Mucosa of descending colon (tissue), 3 donors: ENCODE results near the gene C11orf21. TPM values are rescaled to one million over a fixed set of nuclear protein-coding genes. Genes with fewer than 3 reads are reported as not detected.

ENCODE experiments used
- ATAC-seq: fragments of 200-7000 bp; cut with Tn5 transposase; one replicate; pipeline ENCODE4 v1.9.1; 2020; ENCODE audit warnings: mild to moderate bottlenecking, moderate library complexity
- DNase-seq, 3 donors: peaks; one replicate each; pipeline ENCODE4 v3.0.0-alpha.2; 2020
- H3K36me3 ChIP-seq: fragments of 200-600 bp; one replicate; pipeline ENCODE4 v1.8.0; 2021; ENCODE audit warnings: low read depth, mild to moderate bottlenecking
- H3K4me1 ChIP-seq: fragments of 200-600 bp; one replicate; pipeline ENCODE4 v1.8.0; 2021; ENCODE audit warnings: low read depth, mild to moderate bottlenecking
- H3K4me3 ChIP-seq: fragments of 200-600 bp; one replicate; pipeline ENCODE4 v1.8.0; 2021; ENCODE audit warnings: mild to moderate bottlenecking
- H3K9me3 ChIP-seq: fragments of 200-600 bp; one replicate; pipeline ENCODE4 v1.8.0; 2021; ENCODE audit warnings: mild to moderate bottlenecking
- CTCF ChIP-seq: fragments of 200-600 bp; IDR thresholded peaks from one replicate; pipeline ENCODE4 v1.8.0; 2022; ENCODE audit warnings: antibody characterized with exemption, mild to moderate bottlenecking
- intact Hi-C, 2 donors: fragments of 100-400 bp; cut with DNase I in 1 of 2; cut with micrococcal nuclease in 1 of 2; formaldehyde crosslinking; loops; one replicate each; pipeline versions ENCODE4 v1.11.0 to v1.11.1; 2022; cut with DNase I, micrococcal nuclease
- total RNA-seq, 3 donors: library from RNA; stranded (reverse); fragmentation: NEBNext Ultra II Directional in 2 of 3; extraction: Animal tissue kit (Norgen Biotek cat#: 25700) in 2 of 3; gene quantifications; one replicate each; pipeline versions ENCODE4 v1.2.1 to v1.2.4, GENCODE V29; 2021 to 2023
- donor health status: DM: no; HTN: no; CAD: no; lungs with moderate emphysema.
- donor health status: DM: no; HTN: no; CAD: no.
- donor health status: DM: no; HTN: yes; CAD: no.

C11orf21 gene
- total RNA-seq, 3 donors from 2014 or later = 0.35 to 2.3 (median 1.9) TPM

GRCh38 chr11:2319791-2320472 is 18.2 kb upstream of the C11orf21 start:
- DNase-seq = no peak
- Histone ChIP-seq H3K36me3 (no peaks in the 10 kb centered on the region), H3K4me1 (no peaks in the 10 kb centered on the region), H3K4me3 (no peak overlapping the region), H3K9me3 (no peaks in the 10 kb centered on the region)
- no peak for TF ChIP-seq CTCF
- ATAC-seq = no peak
- intact Hi-C loops = loop anchor here in 1 of 2 donors (2.0 kb wide), 1 partner anchor 43 kb away; no protein-coding TSS in a partner anchor

- H3K36me3 ChIP-seq = no peaks in the 10 kb centered on the region
- intact Hi-C loops = no loop called here
- peaks cover 6% of the 10 kb centered on the region for H3K4me1 ChIP-seq
- no peak for TF ChIP-seq CTCF
- no peaks in the 10 kb centered on the region for H3K9me3 ChIP-seq
- DNase-seq (no peak), ATAC-seq (no peak)
- no peak overlapping the region for H3K4me3 ChIP-seq
These were observed 17.0 kb upstream of the C11orf21 start for GRCh38 chr11:2318707-2319106.

GRCh38 chr11:2318123-2318522 is 16.4 kb upstream of the C11orf21 start:
- ATAC-seq (no peak), DNase-seq (no peak)
- no peak for TF ChIP-seq CTCF
- no peaks in the 10 kb centered on the region for H3K9me3 ChIP-seq
- H3K36me3 ChIP-seq = no peaks in the 10 kb centered on the region
- H3K4me3 ChIP-seq = no peak overlapping the region
- intact Hi-C loops = no loop called here
- H3K4me1 ChIP-seq = peaks cover 6% of the 10 kb centered on the region

- Histone ChIP-seq H3K36me3 (no peaks in the 10 kb centered on the region), H3K9me3 (no peaks in the 10 kb centered on the region), H3K4me1 (peaks cover 6% of the 10 kb centered on the region), H3K4me3 (no peak overlapping the region)
- TF ChIP-seq CTCF = no peak
- intact Hi-C loops = no loop called here
- no peak for DNase-seq
- ATAC-seq = no peak
These were observed 15.8 kb upstream of the C11orf21 start for GRCh38 chr11:2317354-2318050.

- no peak for TF ChIP-seq CTCF
- H3K36me3 ChIP-seq = no peaks in the 10 kb centered on the region
- intact Hi-C loops = no loop called here
- H3K4me3 ChIP-seq = no peak overlapping the region
- no peak for DNase-seq
- no peak for ATAC-seq
- H3K9me3 ChIP-seq = no peaks in the 10 kb centered on the region
- peaks cover 6% of the 10 kb centered on the region for H3K4me1 ChIP-seq
These were observed 15.2 kb upstream of the C11orf21 start for GRCh38 chr11:2316963-2317244.
